SKM-1 (cell line): ENCODE measurements around the gene PLOD3.
A peak's percentile ranks its signal among the peaks of the same experiment; 100 is the strongest.
"Not testable (repeated sequence)": the region's sequence is repeated elsewhere in the genome, so short reads cannot be mapped to it uniquely, and the experiment has no call there.

Experiments
- DNase-seq: peaks from one replicate; lab custom pipeline; 2025; ENCODE audit not compliant: unreplicated experiment; lab: John Stamatoyannopoulos, UW

PLOD3 gene

GRCh38 chr7:101216001-101216859, 1.2 kb downstream of the PLOD3 start:
- no peak for DNase-seq

GRCh38 chr7:101212014-101212413, 5.4 kb downstream of the PLOD3 start:
- DNase-seq, result no peak

GRCh38 chr7:101211501-101211900, 5.9 kb downstream of the PLOD3 start:
- no peak for DNase-seq

GRCh38 chr7:101210143-101210542, 7.2 kb downstream of the PLOD3 start:
- no peak for DNase-seq

- no peak for DNase-seq
These were observed 8.6 kb downstream of the PLOD3 start for GRCh38 chr7:101208794-101209193.

GRCh38 chr7:101207459-101207858, 9.9 kb downstream of the PLOD3 start:
- no peak for DNase-seq

GRCh38 chr7:101206665-101207042, 10.7 kb downstream of the PLOD3 start:
- no peak for DNase-seq

GRCh38 chr7:101205901-101206664, 11.3 kb downstream of the PLOD3 start:
- no peak for DNase-seq

- DNase-seq, result peak; percentile 49
These were observed 13.3 kb downstream of the PLOD3 start for GRCh38 chr7:101203740-101204738.

- DNase-seq, result no peak
These were observed 14.8 kb downstream of the PLOD3 start for GRCh38 chr7:101202603-101202918.

GRCh38 chr7:101201695-101202602, 15.4 kb downstream of the PLOD3 start:
- no peak for DNase-seq

- no peak for DNase-seq
These were observed 16.4 kb downstream of the PLOD3 start, which contains the start of gene MOGAT3 for GRCh38 chr7:101200862-101201599. TSS of gene MOGAT3 (minus strand) at chr7:101201036. CDS start at chr7:101200854, 182 bp downstream.

GRCh38 chr7:101200504-101200861, 16.9 kb downstream of the PLOD3 start:
- DNase-seq, result no peak

- not testable (repeated sequence) for DNase-seq
These were observed 17.9 kb downstream of the PLOD3 start for GRCh38 chr7:101199522-101199921.

GRCh38 chr7:101198476-101198875, 18.9 kb downstream of the PLOD3 start:
- DNase-seq, result no peak

- DNase-seq, result no peak
These were observed 19.4 kb downstream of the PLOD3 start for GRCh38 chr7:101197991-101198390.

- no peak for DNase-seq
These were observed 21.5 kb downstream of the PLOD3 start for GRCh38 chr7:101195884-101196283.

GRCh38 chr7:101189109-101189508, 28.3 kb downstream of the PLOD3 start:
- no peak for DNase-seq

GRCh38 chr7:101186844-101187428, 30.4 kb downstream of the PLOD3 start:
- DNase-seq, result peak; percentile 17
